ENCODE results near the gene TGM3. TPM values are rescaled to one million over a fixed set of nuclear protein-coding genes. Genes with fewer than 3 reads are reported as not detected.

TGM3 gene
- polyA plus RNA-seq, 3 donors: not detected

DNA sequence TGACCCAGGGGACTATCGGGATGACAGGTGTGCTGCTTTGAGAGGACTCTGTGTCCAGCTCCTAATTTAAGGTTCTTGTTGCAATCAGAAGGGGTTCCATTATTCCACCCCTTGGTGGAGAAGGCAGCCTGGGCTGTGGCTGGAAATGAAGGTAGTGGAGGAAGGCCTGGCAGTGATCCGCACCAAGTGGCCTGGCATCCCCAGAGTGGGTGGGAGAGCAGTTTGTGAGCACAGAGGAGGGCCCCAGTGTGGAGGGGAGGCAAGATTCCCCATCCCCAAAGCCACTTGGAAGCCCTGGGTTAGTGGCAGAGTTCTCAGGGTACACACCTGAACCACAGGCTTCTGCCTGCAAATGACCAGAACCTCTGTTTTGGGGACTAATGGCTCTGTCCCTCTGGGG, 2.3 kb downstream of the TGM3 start:
- TF ChIP-seq, protein P1, sequence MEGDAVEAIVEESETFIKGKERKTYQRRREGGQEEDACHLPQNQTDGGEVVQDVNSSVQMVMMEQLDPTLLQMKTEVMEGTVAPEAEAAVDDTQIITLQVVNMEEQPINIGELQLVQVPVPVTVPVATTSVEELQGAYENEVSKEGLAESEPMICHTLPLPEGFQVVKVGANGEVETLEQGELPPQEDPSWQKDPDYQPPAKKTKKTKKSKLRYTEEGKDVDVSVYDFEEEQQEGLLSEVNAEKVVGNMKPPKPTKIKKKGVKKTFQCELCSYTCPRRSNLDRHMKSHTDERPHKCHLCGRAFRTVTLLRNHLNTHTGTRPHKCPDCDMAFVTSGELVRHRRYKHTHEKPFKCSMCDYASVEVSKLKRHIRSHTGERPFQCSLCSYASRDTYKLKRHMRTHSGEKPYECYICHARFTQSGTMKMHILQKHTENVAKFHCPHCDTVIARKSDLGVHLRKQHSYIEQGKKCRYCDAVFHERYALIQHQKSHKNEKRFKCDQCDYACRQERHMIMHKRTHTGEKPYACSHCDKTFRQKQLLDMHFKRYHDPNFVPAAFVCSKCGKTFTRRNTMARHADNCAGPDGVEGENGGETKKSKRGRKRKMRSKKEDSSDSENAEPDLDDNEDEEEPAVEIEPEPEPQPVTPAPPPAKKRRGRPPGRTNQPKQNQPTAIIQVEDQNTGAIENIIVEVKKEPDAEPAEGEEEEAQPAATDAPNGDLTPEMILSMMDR (IDR thresholded peaks at IDR 0.05): no peak
- WGBS (ENCODE audit: insufficient coverage): 90% methylated on average over 1 of the region's 2 CpGs
- H3K36me3 Mint-ChIP-seq: peaks cover 2 to 5% of the 10 kb centered on the region in 2 donors

DNA sequence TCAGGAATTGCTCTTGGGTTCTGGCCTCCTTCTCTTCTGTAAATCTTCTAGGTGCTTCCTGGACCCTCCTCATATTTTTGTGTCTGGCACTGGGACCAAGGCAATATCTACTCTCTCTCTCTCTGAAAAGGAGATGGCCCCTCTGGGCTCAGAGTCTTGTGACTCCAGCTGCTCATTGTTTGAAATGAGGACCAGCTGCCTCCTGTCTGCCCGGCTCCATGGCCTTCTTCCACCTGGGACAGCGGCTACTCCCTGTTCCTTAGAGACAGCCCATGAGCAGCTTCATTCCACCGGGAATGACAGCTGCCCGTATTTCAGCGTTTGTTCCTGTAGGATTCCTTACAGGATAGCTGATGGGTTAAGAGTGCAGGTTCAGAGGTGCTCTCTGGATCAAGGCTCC, 2.9 kb downstream of the TGM3 start:
- H3K27ac Mint-ChIP-seq: peak overlapping the region in 6 of 7 donors; percentile 96 to 99 (median 98)
- 95% methylated on average over 5 of the region's 5 CpGs for WGBS (ENCODE audit: insufficient coverage)

More for the DNA sequence above, 2.3 kb downstream of the TGM3 start:
- Histone ChIP-seq H3K4me1 (ENCODE audit: control insufficient read depth in 1 of 2, insufficient read depth in 2 of 2, low read length in 2 of 2) (peaks cover 57 to 77% of the 10 kb centered on the region in 2 donors), H3K79me2 (ENCODE audit: insufficient read depth, low read length) (no peaks in the 10 kb centered on the region), H3K9me3 (replicated peaks in 1 of 2; ENCODE audit: control insufficient read depth in 1 of 2, insufficient read depth in 1 of 2, low read length in 2 of 2) (no peaks in the 10 kb centered on the region), H3K4me3 (replicated peaks in 1 of 3; ENCODE audit: low read depth in 2 of 3, low read length in 3 of 3) (no peak overlapping the region), H3K27ac (ENCODE audit: low read depth in 1 of 2, low read length in 2 of 2) (no peak overlapping the region), H3K4me2 (replicated peaks; ENCODE audit: extremely low read depth, low read length, poor library complexity, severe bottlenecking) (no peak overlapping the region), H4K20me1 (ENCODE audit: insufficient read depth, low read length) (no peaks in the 10 kb centered on the region), H3K27me3 (ENCODE audit: control insufficient read depth in 2 of 2, insufficient read depth in 2 of 2, low read length in 2 of 2) (no peaks in the 10 kb centered on the region), H2AFZ (ENCODE audit: insufficient read depth, low read depth, low read length, poor library complexity, severe bottlenecking) (no peak overlapping the region), H3K9ac (ENCODE audit: insufficient read depth, low read length, poor library complexity, severe bottlenecking) (no peak overlapping the region), H3K36me3 (replicated peaks in 1 of 2; ENCODE audit: control insufficient read depth in 1 of 2, insufficient read depth in 2 of 2, low read length in 2 of 2) (no peaks in the 10 kb centered on the region)
- Mint-ChIP-seq H3K4me1 (peaks cover 67% of the 10 kb centered on the region), H3K27ac (peak overlapping the region in 6 of 7 donors; percentile 43 to 98 (median 72)), H3K9me3 (peaks cover 0 to 5% (median 0%) of the 10 kb centered on the region in 7 donors), H3K4me3 (no peak overlapping the region), H3K27me3 (ENCODE audit: low read depth in 3 of 3) (peaks cover 0 to 3% (median 1%) of the 10 kb centered on the region in 3 donors)
- intact Hi-C loops (cut with micrococcal nuclease): loop anchor here in 1 of 2 donors (10.0 kb wide), 1 partner anchor 157 kb away; no protein-coding TSS in a partner anchor
- DNase-seq: no peak

More for the DNA sequence above, 2.9 kb downstream of the TGM3 start:
- Histone ChIP-seq H3K27ac (ENCODE audit: low read depth in 1 of 2, low read length in 2 of 2) (peak overlapping the region in 1 of 2 donors; percentile 94), H3K4me2 (replicated peaks; ENCODE audit: extremely low read depth, low read length, poor library complexity, severe bottlenecking) (no peak overlapping the region), H3K9me3 (replicated peaks in 1 of 2; ENCODE audit: control insufficient read depth in 1 of 2, insufficient read depth in 1 of 2, low read length in 2 of 2) (no peaks in the 10 kb centered on the region), H3K4me1 (ENCODE audit: control insufficient read depth in 1 of 2, insufficient read depth in 2 of 2, low read length in 2 of 2) (peaks cover 51 to 71% of the 10 kb centered on the region in 2 donors), H3K4me3 (replicated peaks in 1 of 3; ENCODE audit: low read depth in 2 of 3, low read length in 3 of 3) (no peak overlapping the region), H3K27me3 (ENCODE audit: control insufficient read depth in 2 of 2, insufficient read depth in 2 of 2, low read length in 2 of 2) (no peaks in the 10 kb centered on the region), H2AFZ (ENCODE audit: insufficient read depth, low read depth, low read length, poor library complexity, severe bottlenecking) (no peak overlapping the region), H3K9ac (ENCODE audit: insufficient read depth, low read length, poor library complexity, severe bottlenecking) (no peak overlapping the region), H3K36me3 (replicated peaks in 1 of 2; ENCODE audit: control insufficient read depth in 1 of 2, insufficient read depth in 2 of 2, low read length in 2 of 2) (no peaks in the 10 kb centered on the region), H3K79me2 (ENCODE audit: insufficient read depth, low read length) (no peaks in the 10 kb centered on the region), H4K20me1 (ENCODE audit: insufficient read depth, low read length) (no peaks in the 10 kb centered on the region)
- H3K4me1 Mint-ChIP-seq: peaks cover 65% of the 10 kb centered on the region
- H3K27me3 Mint-ChIP-seq (ENCODE audit: low read depth in 3 of 3): peaks cover 0 to 3% (median 1%) of the 10 kb centered on the region in 3 donors
- peak in 1 of 3 donors; percentile 4 for DNase-seq
- peaks cover 0 to 5% (median 0%) of the 10 kb centered on the region in 7 donors for H3K9me3 Mint-ChIP-seq
- TF ChIP-seq, protein P1 (IDR thresholded peaks at IDR 0.05): no peak
- intact Hi-C loops (cut with micrococcal nuclease): loop anchor here in 1 of 2 donors (10.0 kb wide), 1 partner anchor 156 kb away; no protein-coding TSS in a partner anchor
- H3K4me3 Mint-ChIP-seq: no peak overlapping the region
- peaks cover 2 to 5% of the 10 kb centered on the region in 2 donors for H3K36me3 Mint-ChIP-seq

All from CD14-positive monocyte (primary cell).